Hindlimb muscle (tissue), 1 donor: ENCODE results near the gene NINJ2. TPM values are rescaled to one million over a fixed set of nuclear protein-coding genes. Genes with fewer than 3 reads are reported as not detected.

Experiments
- DNase-seq: peaks from one replicate; pipeline ENCODE4 v3.0.0-alpha.2; 2013
- polyA plus RNA-seq: library from polyadenylated mRNA; unstranded; fragments of 120-200 nt; gene quantifications from one replicate; pipeline ENCODE4 v1.2.1, GENCODE V29; 2013; ENCODE audit not compliant: insufficient read length

NINJ2 gene
- polyA plus RNA-seq, 1 donor: 3.2 TPM

DNA sequence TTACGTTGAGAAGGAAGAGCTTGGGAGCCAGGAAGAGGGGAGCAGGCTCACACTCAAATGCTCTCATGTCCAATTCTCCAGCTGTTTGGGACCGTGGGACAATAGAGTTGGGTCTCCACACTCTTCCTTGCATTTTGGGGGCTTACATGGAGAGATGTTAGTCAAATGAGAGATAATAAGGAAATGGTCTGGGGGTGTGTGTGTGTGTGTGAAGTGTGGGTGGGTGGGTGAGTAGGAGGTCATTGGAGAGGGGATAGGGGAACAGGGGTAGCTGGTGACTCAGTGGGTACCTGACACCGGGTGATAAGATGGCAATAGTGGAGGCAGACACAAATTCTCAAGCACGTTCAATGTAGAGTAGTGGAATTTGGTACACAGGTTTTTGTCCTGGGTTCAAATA, 135.5 kb downstream of the NINJ2 start:
- DNase-seq: no peak

DNA sequence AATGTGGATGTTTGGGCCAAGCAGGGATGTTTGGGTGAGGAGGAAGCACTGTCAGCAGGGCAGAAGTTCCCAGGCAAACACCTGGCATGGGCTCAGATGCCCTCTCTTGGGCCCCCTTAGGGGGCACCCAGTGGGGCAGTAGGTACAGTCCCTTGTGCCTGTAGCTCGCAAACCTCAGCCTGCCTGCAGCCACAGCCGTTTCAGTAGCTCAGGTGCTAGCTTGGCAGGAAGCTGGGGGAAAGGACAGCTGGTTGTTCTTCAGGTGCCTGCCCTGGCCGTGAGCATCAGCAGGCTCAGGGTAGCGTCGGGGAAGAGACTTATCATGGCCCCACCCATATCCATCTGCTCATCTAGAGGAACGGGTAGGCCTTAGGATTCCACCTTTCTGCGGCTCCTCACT, 136.0 kb downstream of the NINJ2 start:
- no peak for DNase-seq

DNA sequence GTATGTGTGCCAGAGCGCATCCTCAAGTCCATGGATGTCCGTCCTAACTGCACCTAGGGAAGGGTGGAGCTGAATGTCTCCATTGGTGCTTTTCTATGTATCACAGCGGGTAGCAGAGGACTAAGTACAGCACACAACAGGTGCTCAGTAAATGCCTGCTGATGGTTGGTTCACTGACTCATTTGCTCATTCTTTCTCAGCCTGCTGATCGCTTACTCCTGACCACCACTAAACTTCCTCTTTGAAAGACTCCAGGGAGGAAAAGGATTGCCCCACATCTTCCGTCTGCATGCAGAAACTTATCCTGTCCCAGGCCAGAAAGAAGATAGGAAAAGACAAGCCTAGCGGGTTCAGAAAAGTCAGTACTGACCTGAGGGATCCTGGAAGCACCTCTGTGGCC, 137.2 kb downstream of the NINJ2 start:
- DNase-seq: no peak

DNA sequence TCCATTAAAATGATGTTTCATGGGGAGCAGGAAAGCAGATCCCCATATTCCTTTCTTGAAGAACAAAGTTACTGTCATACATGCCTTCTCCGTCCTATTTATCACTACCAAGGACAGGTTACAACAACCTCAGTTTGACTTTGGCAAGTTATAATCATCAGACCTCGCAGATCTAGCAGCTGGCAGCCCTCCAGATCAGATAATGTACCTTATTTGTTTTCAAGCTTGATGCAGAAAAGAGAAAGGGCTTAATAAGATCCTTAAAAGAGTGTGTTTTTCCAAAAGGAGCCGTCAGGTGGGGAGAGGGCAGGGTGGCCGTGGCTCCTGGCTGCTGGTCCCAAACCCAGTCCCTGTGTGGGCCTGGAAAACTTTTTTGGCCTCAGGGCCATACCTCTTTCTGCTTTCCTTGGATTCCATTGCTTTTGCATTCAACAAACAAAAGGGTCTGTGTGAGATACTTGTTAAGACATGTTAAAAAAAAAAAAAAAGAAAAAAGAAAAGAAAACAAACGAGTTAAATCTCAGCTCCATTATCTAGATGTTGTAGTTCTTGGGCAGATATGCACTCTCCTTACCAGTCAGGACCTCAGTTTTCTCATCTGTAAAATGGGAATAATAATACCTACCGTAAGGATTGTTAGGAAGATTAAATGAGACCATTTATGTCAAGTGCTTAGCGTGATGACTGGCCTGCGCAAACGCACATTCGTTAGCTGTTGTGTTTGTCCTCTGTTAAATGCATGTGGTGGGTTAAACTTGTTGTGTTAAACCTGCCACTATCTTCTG, 138.9 kb downstream of the NINJ2 start:
- DNase-seq: no peak

DNA sequence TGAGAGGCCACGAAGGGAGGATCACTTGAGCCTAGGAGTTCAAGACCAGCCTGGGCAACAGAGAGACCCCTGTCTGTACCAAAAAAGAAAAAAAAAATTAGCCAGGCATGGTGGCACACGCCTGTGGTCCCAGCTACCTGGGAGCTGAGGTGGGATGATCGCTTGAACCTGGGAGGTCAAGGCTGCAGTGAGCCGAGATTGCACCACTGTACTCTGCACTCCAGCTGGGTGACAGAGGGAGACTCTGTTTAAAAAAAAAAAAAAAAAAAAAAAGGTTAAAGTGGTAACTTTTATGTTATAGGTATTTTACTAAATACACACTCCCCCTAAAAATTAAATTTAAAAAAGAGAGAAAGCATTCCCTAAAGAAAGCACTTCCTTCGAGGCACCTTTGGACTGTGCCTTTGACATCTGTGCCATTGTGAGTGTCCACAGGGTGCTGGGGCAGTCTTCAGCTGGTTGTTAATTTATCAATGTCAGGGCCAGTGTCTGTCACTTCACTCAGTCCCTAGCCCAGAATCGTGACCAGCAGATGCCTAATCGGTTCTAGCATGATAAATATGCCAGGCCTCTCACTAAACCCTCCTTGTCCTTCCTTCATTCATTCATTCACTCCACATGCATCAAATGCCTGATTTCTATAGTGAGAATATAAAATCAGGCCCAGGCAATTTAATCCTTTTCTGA, 140.4 kb downstream of the NINJ2 start:
- no peak for DNase-seq

DNA sequence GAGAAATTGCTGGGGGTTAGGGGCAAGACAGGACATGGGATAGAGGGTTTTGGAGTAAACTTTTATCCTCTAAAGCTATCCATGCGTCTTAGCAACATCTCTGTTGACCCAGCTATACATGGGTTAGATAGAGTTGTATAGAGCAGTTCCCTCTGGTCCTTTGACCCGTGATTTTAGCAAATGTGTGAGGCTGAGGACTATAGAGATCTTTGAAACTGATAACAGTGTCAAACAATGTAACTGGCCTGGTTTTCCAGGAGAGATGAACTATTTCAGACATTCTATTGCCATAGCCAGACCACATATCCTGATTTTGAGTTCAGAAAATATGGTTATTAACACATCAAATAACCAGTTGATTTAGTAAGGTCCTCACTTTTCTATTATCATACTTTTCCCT, 143.1 kb downstream of the NINJ2 start:
- no peak for DNase-seq

DNA sequence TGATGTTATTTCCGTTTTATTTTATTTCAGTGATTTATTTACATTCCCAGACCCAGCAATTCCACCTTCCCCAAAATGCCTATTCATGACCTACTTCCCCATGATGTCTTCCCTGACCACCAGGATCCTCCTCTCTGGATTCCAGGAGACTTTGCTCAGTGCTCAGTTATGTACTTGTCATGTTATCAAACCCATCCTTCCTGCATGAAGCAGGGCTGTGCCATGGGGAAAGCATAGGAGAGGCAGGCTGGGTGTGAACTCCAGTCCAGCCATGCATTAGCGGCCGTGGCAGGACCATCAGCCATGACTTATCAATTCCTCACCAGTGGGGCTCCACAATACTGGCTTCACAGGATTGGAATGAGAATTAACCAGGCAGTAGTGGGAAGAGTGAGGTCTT, 145.7 kb downstream of the NINJ2 start:
- DNase-seq: no peak

Other genes starting within 250 kb of the NINJ2 start
- gene B4GALNT3, start 203.5 kb downstream of the NINJ2 start, polyA plus RNA-seq: 12.9 TPM
- 61.4 TPM for gene WNK1, start 89.1 kb upstream of the NINJ2 start, polyA plus RNA-seq